K562 (cell line): ENCODE data around the gene ZNF74. TPM values are rescaled to one million over a fixed set of nuclear protein-coding genes. Genes with fewer than 3 reads are reported as not detected.

Experiments
- CHD7 ChIP-seq: fragments of 200-600 bp; sonication (generic); IDR thresholded peaks from one replicate; pipeline ENCODE4 v1.6.1; 2012; ENCODE audit warnings: mild to moderate bottlenecking, low read depth, low read length, inconsistent platforms
- EHMT2 ChIP-seq: fragments of 450-650 bp; IDR thresholded peaks from 2 replicates; pipeline ENCODE4 v1.6.1; 2018; ENCODE audit warnings: antibody characterized with exemption
- GATAD2A ChIP-seq: fragments of 450-650 bp; IDR thresholded peaks from 2 replicates; pipeline ENCODE4 v1.6.1; 2017
- MLLT1 ChIP-seq, 2 experiments: fragments of 450-650 bp; IDR thresholded peaks; 2 replicates each; pipeline ENCODE4 v1.6.1; 2016
- SIRT6 ChIP-seq: IDR thresholded peaks from one replicate; pipeline ENCODE4 v1.6.1; 2012; ENCODE audit warnings: low read depth, mild to moderate bottlenecking, control low read depth, inconsistent platforms, low read length, moderate library complexity
- THAP12 ChIP-seq: fragments of 250-450 bp; sonication (Bioruptor Pico); IDR thresholded peaks from 2 replicates; pipeline ENCODE4 v1.9.0; 2021; ENCODE audit warnings: mild to moderate bottlenecking, inconsistent platforms
- USF2 ChIP-seq: sonication (generic); formaldehyde crosslinking; IDR thresholded peaks from 2 replicates; pipeline ENCODE4 v1.5.0; 2020; ENCODE audit warnings: missing genetic modification reagents
- ZFX ChIP-seq: sonication (generic); formaldehyde crosslinking; IDR thresholded peaks from 2 replicates; pipeline ENCODE4 v1.8.0; 2022; ENCODE audit warnings: mild to moderate bottlenecking, missing genetic modification reagents, moderate library complexity
- ZKSCAN3 ChIP-seq: fragments of 250-450 bp; sonication (Bioruptor Pico); IDR thresholded peaks from 2 replicates; pipeline ENCODE4 v1.4.0; 2020
- polyA plus RNA-seq, 8 experiments: library from polyadenylated mRNA; depleted of rRNA in 4 of 8; stranded (reverse) in 5 of 8; unstranded in 3 of 8; fragments of >200 nt; fragmentation: Nextera tagmentation in 2 of 8; fragmentation: Illumina TruSeq in 1 of 8; extraction: Ambion mirVana in 2 of 8; extraction: Trizol in 1 of 8; gene quantifications; 2 replicates each; pipeline versions ENCODE4 v1.2.1 to v1.2.3, GENCODE V29; 2011 to 2014; ENCODE audit warnings: inconsistent platforms in 1 of 8, missing spikeins in 1 of 8
- total RNA-seq, 7 experiments: library from RNA; depleted of rRNA in 6 of 7; stranded (reverse); fragments of >200 nt in 6 of 7; fragmentation: Illumina TruSeq in 2 of 7; extraction: Trizol in 2 of 7; gene quantifications; 2 replicates each; pipeline versions ENCODE4 v1.2.1 to v1.2.3, GENCODE V29; 2011 to 2021; ENCODE audit warnings: low replicate concordance in 1 of 7
- TF ChIP-seq, protein P1 (sequence below): sonication (generic); formaldehyde crosslinking; IDR thresholded peaks from 2 replicates; pipeline ENCODE4 v1.9.0; 2022; ENCODE audit warnings: mild to moderate bottlenecking, missing genetic modification reagents

ZNF74 gene
- total and polyA plus RNA-seq, 9 of the 15 experiments (the other 6 are each of a cell fraction or from before 2014, with no cell fraction given): 2.4 to 53.5 (median 31.5) TPM

- no peak for TF ChIP-seq CHD7
- TF ChIP-seq ZKSCAN3 (CRISPR knock-in tag): no peak
- peak; percentile 93 for TF ChIP-seq GATAD2A
- TF ChIP-seq SIRT6: no peak
- TF ChIP-seq, protein P1, sequence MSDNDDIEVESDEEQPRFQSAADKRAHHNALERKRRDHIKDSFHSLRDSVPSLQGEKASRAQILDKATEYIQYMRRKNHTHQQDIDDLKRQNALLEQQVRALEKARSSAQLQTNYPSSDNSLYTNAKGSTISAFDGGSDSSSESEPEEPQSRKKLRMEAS (CRISPR knock-in tag): peak; percentile 94
- 0 out of 4 replicates have a peak, but pooled peaks of 1 of the 2 experiments have one; percentile 31 for TF ChIP-seq MLLT1 (IDR thresholded peaks at IDR 0.05)
- TF ChIP-seq EHMT2: no peak
- peak; percentile 92 for TF ChIP-seq THAP12 (CRISPR knock-in tag)
- no peak for TF ChIP-seq ZFX (CRISPR knock-in tag)
- TF ChIP-seq USF2 (CRISPR knock-in tag): peak; percentile 29; the same call in 1 of the 2 replicates
Observed at GRCh38 chr22:20429254-20430100, 35.5 kb downstream of the ZNF74 start (continued).
